HepG2 (cell line): ENCODE results near the gene PLD2. TPM values are rescaled to one million over a fixed set of nuclear protein-coding genes. Genes with fewer than 3 reads are reported as not detected.

ENCODE experiments used
- ATF4 ChIP-seq, 2 experiments: fragments of 450-650 bp in 1 of 2; sonication (generic) in 1 of 2; formaldehyde crosslinking; IDR thresholded peaks; 2 replicates each; pipeline versions ENCODE4 v1.5.0 to v1.8.0; 2020 to 2022; ENCODE audit warnings: mild to moderate bottlenecking in 1 of 2, missing genetic modification reagents in 1 of 2
- ATF6 ChIP-seq: sonication (generic); formaldehyde crosslinking; conservative IDR thresholded peaks from 2 replicates; pipeline ENCODE4 v1.4.0; 2020; ENCODE audit warnings: missing genetic modification reagents
- BRD4 ChIP-seq: sonication (generic); formaldehyde crosslinking; IDR thresholded peaks from 2 replicates; pipeline ENCODE4 v1.4.0; 2020; ENCODE audit warnings: missing genetic modification reagents
- DMTF1 ChIP-seq: sonication (generic); formaldehyde crosslinking; IDR thresholded peaks from 2 replicates; pipeline ENCODE4 v1.4.0; 2020; ENCODE audit warnings: mild to moderate bottlenecking, missing genetic modification reagents
- E2F1 ChIP-seq: sonication (generic); formaldehyde crosslinking; IDR thresholded peaks from 2 replicates; pipeline ENCODE4 v1.5.0; 2020; ENCODE audit warnings: missing genetic modification reagents
- FOXC1 ChIP-seq: sonication (generic); formaldehyde crosslinking; IDR thresholded peaks from 2 replicates; pipeline ENCODE4 v1.8.0; 2022; ENCODE audit warnings: mild to moderate bottlenecking, missing genetic modification reagents, borderline replicate concordance
- MLXIP ChIP-seq: sonication (generic); formaldehyde crosslinking; IDR thresholded peaks from 2 replicates; pipeline ENCODE4 v1.9.0; 2021; ENCODE audit warnings: missing genetic modification reagents, borderline replicate concordance
- RFXAP ChIP-seq: sonication (generic); formaldehyde crosslinking; IDR thresholded peaks from 2 replicates; pipeline ENCODE4 v1.4.0; 2020; ENCODE audit warnings: missing genetic modification reagents, borderline replicate concordance
- SMAD1 ChIP-seq: sonication (generic); formaldehyde crosslinking; IDR thresholded peaks from 2 replicates; pipeline ENCODE4 v1.4.0; 2020; ENCODE audit warnings: missing genetic modification reagents, low read depth, mild to moderate bottlenecking, borderline replicate concordance
- SMAD3 ChIP-seq: sonication (generic); formaldehyde crosslinking; IDR thresholded peaks from 2 replicates; pipeline ENCODE4 v1.4.0; 2020; ENCODE audit warnings: missing genetic modification reagents
- TFDP2 ChIP-seq: sonication (generic); formaldehyde crosslinking; IDR thresholded peaks from 2 replicates; pipeline ENCODE4 v1.4.0; 2020; ENCODE audit warnings: missing genetic modification reagents
- TGIF2 ChIP-seq: IDR thresholded peaks from 2 replicates; pipeline ENCODE4 v1.6.1; 2016; ENCODE audit warnings: control low read depth, missing compliant biosample characterization
- ZC3H13 ChIP-seq: sonication (generic); formaldehyde crosslinking; IDR thresholded peaks from 2 replicates; pipeline ENCODE4 v1.8.1; 2023; ENCODE audit warnings: mild to moderate bottlenecking, missing genetic modification reagents, moderate library complexity
- ZNF234 ChIP-seq: sonication (generic); formaldehyde crosslinking; conservative IDR thresholded peaks from 2 replicates; pipeline ENCODE4 v1.5.1; 2020; ENCODE audit warnings: mild to moderate bottlenecking, missing genetic modification reagents
- ZNF256 ChIP-seq: sonication (generic); formaldehyde crosslinking; conservative IDR thresholded peaks from 2 replicates; pipeline ENCODE4 v1.4.0; 2020; ENCODE audit warnings: missing genetic modification reagents
- ZNF616 ChIP-seq: sonication (generic); formaldehyde crosslinking; IDR thresholded peaks from 2 replicates; pipeline ENCODE4 v1.5.0; 2020; ENCODE audit warnings: low read depth, mild to moderate bottlenecking, missing genetic modification reagents
- ZNF790 ChIP-seq: sonication (generic); formaldehyde crosslinking; IDR thresholded peaks from 2 replicates; pipeline ENCODE4 v1.8.0; 2022; ENCODE audit warnings: missing genetic modification reagents, mild to moderate bottlenecking, borderline replicate concordance
- polyA plus RNA-seq, 8 experiments: library from polyadenylated mRNA; depleted of rRNA in 3 of 8; stranded (reverse) in 7 of 8; unstranded in 1 of 8; fragments of >200 nt; fragmentation: Illumina TruSeq in 4 of 8; extraction: Trizol in 4 of 8; gene quantifications; 2 replicates each; pipeline versions ENCODE4 v1.2.1 to v1.2.3, GENCODE V29; 2011 to 2016; ENCODE audit warnings: low read depth in 4 of 8, missing spikeins in 1 of 8, mixed read lengths in 1 of 8; ENCODE audit not compliant: insufficient read depth in 1 of 8
- total RNA-seq, 5 experiments: library from RNA; depleted of rRNA; stranded (reverse); fragments of >200 nt; fragmentation: Illumina TruSeq; extraction: Trizol; gene quantifications; 2 replicates each; pipeline ENCODE4 v1.2.3, GENCODE V29; 2016; ENCODE audit warnings: low read depth in 1 of 5

The PLD2 gene
- total and polyA plus RNA-seq, 2 of the 13 experiments (the other 11 are each of a cell fraction or from before 2014, with no cell fraction given) = 13.4 to 29.7 TPM

- TF ChIP-seq ZC3H13 (peak; percentile 70; the same call in 1 of the 2 replicates), TFDP2 (CRISPR knock-in tag) (peak; percentile 47; the same call in 1 of the 2 replicates), ZNF616 (CRISPR knock-in tag) (no peak), SMAD1 (CRISPR knock-in tag) (no peak), ZNF256 (CRISPR knock-in tag) (no peak; the same call in 1 of the 2 replicates), SMAD3 (peak; percentile 77; the same call in 1 of the 2 replicates), MLXIP (CRISPR knock-in tag) (no peak), DMTF1 (CRISPR knock-in tag) (no peak), ATF6 (CRISPR knock-in tag) (no peak), ATF4 (CRISPR knock-in tag; IDR thresholded peaks at IDR 0.05) (peak in 1 of 2 experiments; percentile 91; a peak in 2 of 4 replicates), E2F1 (CRISPR knock-in tag) (no peak; the same call in 1 of the 2 replicates), ZNF234 (CRISPR knock-in tag) (no peak), TGIF2 (CRISPR knock-in tag) (peak; percentile 80), RFXAP (CRISPR knock-in tag) (peak; percentile 81), BRD4 (CRISPR knock-in tag) (peak; percentile 80), ZNF790 (CRISPR knock-in tag) (0 out of 2 replicates have a peak, but pooled peaks have one; percentile 65), FOXC1 (0 out of 2 replicates have a peak, but pooled peaks have one; percentile 46)
Observed at GRCh38 chr17:4777969-4778760, 28.8 kb upstream of the PLD2 start (continued).
